Stimulated activated CD4-positive, alpha-beta T cell treated with anti-CD3 and anti-CD28 coated beads, Interleukin-1b, Interleukin-23, amount 100 ng/mL, for 48 hours (primary cell): ENCODE measurements around the gene PDGFC.
"Not testable (repeated sequence)": the region's sequence is repeated elsewhere in the genome, so short reads cannot be mapped to it uniquely, and the experiment has no call there.

ENCODE experiments used
- DNase-seq: peaks from one replicate; pipeline ENCODE4 v3.0.0-alpha.2; 2020

PDGFC gene

DNA sequence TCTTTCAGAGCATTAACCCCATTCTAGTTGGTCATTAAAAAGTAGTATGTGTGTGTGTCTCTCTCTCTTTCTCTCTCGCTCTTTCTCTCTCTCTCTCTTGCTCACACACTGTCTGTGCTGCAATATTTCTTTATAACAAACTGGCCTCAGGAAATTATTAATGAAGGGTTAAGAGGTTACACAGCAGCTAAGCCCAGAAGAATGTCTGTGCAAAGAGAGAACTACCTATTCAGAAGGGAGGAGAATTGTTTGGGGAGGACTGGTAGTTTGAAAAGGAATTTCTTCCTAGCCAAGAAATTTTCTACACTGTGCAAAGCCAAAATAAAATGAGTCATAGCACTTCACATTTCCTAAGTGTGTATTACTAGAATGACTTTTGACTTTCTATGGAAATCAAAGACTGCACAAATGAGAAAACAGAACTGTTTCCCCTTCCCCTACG, 22.2 kb downstream of the PDGFC start:
- DNase-seq, result no peak

DNA sequence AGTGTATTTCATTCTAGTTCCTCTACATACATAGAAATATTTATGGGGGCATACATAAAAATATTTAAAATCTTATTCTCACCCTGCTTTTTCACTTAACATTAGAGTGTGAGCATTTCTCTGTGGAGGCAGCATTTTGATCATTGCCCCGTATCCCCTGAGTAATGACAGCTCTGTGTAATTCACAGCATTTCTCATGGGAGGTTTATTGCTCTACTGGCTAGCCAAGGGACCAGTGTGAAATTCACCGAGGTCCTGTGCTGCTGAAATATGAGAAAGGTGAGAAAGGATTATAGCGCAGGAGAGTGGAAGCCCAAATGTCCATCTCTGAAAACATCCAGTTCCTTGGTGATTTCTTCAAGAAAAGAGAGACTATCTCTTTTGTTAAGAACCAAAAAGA, 22.9 kb downstream of the PDGFC start:
- DNase-seq, result no peak

DNA sequence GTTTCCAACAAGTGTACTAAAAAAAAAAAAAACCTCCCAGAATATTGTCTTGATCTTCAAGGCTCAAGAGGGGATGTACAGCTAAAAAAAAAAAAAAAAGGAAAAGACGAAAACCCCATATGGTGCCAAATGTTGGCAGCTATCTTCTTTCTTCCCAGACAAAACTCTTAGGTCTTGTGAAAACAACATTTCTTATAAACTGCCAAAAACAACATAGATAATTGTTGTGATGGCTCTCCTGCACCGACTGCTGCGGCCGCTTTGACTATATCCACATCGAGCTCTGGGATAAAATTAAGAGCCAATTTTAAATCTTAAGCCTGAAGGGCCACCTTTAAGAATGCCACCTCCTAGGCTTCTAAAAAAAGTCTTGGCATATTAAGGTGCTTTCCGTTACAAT, 23.5 kb downstream of the PDGFC start:
- no peak for DNase-seq

DNA sequence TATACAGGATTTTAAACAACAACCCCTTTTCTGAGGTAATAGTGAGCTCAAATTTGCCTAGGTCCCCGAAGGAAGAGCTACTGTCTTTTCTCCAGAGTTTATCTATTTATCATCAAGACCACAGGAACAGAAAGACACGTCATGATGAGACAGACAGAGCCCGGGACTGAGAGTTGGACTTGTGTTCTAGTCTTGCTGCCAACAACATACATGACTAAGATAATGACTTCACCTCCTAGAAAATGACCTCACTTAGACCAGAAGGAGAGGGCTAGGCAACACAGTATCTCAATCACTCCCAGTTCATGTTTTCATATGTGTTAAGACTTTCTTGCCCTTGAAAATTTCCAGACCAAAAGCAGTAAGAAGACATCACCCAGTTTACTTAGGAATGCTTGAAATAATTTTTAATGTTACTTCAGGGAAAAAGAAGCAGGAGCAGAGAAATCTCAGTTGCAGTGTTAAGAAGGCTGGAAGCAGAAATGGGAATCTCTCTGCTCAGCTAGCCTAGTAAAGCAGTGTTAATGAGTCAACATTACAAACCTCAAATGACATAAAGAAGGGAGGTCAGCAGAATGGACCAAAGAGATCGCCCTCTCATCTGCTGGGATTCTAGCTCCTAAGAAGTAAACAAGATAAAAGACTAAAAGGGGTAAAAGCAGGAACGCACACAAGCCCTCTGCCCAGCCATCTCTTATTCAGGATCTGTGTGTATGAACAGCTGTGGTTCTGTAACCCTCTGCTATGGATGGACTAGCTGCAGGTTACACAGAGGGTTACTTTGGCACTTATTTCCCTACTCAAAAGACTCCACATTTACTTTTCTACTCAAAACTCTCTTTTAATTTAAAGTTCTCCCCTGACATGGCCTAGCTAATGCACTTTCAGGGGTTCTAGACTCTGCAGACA, 24.8 kb downstream of the PDGFC start:
- DNase-seq, result no peak

DNA sequence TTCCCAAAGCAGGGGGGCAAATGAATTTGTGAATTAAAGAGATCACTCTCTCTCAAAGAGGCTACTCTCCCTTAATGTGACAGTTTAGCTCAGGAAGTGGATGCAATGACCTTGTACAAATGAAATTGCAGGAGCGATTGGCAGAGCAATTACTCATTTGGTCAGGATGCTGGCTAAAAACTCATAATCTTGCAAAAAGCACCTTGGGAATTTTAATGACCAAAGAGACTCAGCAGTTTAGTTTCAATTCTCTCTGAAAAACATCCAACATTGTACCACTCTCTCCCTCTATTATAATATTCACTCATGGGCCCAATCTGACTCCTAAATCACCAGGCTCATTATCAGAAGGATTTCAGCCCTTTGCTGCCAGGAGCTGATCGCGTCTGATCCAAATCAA, 26.1 kb downstream of the PDGFC start:
- no peak for DNase-seq

DNA sequence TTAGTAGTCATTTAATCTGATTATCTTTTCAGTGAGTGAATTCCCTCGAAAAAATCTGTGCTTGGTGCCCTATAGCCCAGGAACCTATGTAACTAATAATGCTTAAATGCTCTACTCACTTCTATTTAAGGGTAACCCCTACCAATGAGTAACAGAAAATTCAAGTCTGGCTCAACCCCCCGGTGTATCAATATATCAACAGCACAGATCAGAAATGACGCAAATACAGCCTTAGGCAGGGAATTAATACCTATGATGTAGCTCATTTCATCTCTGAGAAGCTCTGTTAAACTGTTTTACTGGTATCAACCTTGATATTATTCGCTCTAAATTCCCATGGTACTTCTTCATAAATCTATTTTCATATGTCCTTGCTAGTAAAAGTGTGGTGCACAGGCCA, 28.6 kb downstream of the PDGFC start:
- no peak for DNase-seq

DNA sequence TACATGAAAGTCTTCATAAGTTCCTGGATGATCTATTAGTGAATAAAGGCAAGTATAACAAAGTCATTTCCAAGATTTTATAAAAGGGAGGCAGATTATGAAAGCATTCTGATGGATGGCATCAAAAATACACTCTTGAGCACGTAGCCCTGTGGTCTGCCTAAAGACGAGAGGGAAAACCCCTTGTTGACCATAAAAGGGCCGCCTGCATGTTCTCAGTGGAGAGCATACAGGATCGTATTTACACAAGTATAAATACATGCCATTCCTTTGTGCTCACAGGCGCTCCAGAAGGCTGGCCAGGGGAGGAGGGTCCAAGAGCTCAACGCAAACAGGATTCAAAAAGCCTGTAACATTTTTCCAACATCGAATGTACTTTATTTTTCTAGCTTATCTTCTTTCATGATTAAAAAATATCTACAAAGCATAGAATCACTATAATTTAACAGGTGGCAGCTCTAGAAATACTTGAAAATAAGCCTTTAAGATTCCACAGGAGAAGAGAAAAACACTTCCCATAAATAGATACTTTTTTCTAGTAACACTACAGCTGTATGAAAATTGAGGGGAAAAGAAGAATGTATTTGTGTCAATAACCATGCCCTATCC, 29.6 kb downstream of the PDGFC start:
- DNase-seq, result no peak

DNA sequence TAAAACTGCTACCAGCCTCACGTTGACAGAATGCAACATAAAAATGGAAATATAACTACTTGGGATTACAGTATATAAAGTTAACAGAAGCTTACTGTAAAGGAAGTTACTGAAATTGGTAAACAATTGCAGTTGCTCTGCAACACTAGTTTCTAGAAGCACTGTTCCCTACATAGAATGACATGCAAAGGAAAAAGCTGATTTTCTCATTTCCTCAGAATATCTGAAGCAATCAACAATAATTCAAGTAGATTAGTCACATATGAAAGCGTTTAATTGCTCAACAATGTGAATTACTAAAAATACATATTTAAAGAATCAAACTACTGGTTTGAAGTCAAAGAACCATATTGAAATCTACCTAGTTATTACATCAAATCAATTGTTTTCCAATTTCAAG, 31.8 kb downstream of the PDGFC start:
- DNase-seq, result no peak

DNA sequence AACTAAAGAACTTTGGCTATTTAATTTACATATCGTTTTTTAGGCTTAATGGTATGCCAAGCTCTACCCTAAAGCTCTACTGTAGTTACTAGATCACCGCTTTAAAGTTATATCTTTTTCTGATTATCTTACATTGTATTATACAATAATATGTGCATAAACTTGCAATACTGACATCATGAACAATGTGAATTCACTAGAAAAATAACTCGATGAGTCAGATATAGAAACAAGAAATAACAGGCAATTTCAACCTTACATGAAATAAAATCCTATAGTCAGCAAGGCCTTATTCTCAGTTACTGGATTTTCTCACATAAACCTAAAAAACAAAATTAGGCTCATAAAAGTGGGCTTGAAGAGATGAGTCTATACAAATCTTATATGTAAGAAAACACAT, 32.5 kb downstream of the PDGFC start:
- no peak for DNase-seq

DNA sequence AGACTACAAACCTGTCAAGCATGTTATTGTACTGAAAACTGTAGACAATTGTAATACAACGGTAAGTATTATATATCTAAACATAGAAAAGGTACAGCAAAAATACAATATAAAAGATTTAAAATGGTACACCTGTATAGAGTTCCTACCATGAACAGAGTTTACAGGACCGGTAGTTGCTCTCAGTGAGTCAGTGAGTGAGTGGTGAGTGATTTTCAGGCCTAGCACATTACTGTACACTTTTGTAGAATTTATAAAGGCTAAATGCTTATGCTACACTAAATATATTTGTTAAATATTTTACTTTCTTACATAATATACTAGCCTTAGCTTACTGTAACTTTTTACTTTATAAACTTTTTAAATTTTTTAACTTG, 37.4 kb downstream of the PDGFC start:
- DNase-seq, result no peak

DNA sequence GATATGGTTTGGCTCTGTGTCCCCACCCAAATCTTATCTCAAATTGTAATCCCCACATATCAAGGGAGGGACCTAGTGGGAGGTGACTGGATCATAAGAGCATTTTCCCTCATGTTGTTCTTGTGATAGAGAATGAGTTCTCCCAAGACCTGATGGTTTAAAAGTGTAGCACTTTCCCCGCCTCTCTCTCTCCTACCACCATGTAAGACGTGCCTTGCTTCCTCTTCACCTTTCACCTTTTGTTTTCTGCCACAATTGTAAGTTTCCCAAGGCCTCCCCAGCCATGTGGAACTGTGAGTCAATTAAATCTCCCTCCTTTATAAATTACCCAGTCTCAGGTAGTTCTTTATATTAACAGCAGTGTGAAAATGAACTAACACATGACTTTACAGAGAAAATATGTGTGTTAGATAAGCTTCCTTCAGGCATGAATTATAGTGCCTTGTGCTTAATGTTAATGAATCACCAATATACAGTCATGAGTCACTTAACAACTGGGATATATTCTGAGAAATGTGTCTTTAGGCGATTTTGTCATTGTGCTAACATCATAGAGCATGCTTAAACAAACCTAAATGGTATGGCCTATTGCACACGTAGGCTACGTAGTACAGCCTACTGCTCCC, 37.9 kb downstream of the PDGFC start:
- no peak for DNase-seq

DNA sequence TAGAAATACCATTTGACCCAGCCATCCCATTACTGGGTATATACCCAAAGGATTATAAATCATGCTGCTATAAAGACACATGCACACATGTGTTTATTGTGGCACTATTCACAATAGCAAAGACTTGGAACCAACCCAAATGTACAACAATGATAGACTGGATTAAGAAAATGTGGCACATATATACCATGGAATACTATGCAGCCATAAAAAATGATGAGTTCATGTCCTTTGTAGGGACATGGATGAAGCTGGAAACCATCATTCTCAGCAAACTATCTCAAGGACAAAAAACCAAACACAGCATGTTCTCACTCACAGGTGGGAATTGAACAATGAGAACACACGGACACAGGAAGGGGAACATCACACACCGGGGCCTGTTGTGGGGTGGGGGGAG, 39.2 kb downstream of the PDGFC start:
- DNase-seq, result not testable (repeated sequence)

DNA sequence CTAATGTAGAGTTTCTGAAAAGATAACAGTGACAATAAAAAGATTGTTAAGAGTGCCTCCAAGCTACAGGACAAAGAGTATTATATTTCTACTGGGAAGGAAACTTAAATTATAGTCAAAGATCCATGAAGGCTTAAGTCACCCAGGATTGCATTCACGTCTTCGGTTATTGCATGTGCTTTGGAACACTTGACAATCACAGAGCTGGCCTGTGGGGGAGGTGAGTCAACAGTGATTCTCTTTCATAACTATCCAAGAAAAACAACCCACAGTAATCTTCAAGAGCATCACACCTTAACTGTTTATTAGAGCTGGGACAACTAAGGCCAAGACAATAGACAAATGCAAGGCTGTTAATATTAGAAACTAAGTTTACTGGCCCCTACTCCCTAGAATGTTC, 40.3 kb downstream of the PDGFC start:
- DNase-seq, result no peak

DNA sequence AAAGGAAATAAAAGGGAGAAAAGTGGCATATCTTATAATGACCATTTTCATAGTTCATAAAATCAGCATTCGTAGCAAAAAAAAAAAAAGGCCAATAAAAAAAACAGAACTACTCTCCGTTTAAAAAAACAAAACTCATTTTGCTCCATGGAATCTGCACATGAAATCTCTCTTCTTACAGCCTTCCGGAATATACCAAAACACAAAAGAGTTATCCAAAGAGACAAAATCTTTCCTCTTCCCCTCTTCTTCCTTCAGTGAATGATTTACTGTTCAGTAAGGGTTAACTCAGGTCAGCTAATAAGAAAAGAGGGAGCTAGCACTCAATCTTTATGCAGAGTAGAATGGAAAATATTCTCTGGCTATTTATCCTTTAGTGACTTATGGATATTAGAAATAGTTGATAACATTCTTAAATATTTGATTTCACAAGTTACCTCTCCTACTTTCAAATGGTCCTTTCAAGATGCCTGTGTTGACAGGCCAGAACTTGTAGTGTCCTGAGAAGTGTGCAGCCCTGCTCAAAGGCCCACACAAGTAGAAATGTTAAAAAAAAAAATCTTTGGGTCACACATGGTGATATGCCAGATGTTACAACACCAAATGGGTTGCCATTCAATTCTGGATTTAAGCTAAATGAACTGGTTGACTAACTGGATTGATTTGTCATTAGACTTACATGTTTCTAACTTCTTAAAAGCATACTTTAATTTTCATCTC, 42.1 kb downstream of the PDGFC start:
- DNase-seq, result no peak

DNA sequence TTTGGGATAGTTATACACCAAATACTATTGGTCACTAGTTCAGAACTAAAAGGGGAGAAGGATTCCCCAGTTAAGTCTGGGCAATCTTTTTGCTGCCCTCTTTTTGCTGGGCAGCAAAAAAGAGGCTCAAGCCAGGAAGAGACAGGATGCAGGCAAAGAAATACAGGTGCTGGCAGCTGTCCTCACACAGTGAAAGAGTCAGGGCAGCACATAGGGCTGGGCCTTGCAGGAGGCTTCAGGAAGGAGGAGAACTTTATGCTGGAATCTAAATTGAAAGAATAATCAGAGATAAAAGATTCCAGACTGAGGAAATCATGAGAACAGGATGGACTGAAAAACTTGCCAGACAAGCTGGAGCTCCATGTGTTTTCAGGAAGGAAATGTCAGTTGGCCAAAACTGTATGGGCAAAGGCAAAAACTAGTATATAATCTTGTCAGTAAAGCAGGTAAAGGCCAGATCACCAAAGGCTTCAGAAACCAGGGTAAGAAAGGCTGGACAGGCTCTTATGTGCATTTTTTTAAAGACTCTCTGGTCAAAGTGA, 46.8 kb downstream of the PDGFC start:
- DNase-seq, result no peak

DNA sequence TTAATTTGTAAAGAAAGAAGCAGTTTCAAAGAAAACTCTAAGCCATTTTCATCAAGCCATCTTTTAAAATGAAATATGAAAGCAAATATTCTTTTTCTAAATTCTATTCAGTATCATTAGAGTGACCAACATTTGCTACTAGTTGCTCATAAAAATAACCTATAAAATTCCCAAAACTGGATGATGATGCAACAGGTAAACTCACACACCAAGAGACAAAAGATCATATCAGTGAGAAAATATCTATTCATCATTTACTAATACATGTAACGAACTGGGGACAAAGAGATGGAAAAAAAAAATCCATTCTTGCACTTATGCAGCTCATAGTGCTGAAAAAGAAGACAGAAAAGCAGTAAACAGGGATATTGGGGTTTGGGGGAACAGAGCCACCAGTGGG, 48.1 kb downstream of the PDGFC start:
- no peak for DNase-seq

DNA sequence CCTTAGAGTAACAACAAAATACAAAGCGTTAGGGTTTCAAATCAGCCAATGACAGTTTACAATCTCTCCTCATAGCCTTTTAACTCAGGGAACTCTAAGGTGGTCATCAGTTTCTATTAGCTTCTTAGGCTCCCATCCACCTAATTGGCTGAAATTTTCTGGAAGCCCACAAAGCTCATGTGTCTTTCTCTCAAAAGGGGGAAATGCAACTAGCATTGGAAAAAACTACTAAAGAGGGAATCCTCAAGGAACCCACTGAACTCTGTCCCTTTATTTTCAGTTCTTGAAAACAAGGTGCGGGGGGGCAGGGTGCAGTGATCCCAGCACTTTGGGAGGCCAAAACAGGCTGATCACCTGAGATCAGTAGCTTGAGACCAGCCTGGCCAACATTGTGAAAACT, 56.4 kb downstream of the PDGFC start:
- DNase-seq, result no peak

DNA sequence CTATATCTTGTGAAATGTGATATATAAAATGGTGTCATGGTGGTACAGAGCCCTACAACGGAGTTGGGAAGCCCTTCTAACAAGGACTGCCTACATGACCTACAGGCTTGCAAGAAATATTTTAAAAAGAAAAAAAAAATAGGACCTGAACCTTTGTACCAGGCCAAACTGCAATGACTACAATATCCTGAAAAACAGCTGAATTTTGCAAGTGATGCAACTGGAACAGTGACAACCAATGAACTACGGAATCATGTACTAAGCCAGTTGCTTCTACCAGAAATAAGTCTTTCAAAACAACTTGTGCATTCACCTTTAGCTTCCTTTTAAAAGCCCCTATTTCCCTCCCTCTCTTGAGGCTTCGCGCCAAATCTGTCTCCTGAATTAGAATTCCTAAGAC, 58.4 kb downstream of the PDGFC start:
- no peak for DNase-seq

DNA sequence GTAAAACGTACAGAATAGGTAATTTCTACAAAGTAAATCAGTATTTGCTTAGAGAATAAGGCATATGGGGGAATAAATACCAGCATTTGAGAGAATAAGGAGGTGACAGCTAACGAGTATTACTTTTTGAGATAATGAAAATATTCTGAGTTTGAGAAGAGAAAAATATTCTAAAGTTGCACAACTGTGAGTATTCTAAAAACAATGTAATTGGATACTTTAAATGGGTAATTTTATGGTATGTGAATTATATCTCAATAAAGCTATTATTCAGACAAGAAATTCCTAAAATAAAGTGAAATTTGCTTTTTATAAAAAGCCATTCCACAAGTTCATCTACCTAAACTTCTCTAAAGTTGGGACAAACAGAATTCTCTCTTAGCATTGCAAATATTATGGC, 62.6 kb downstream of the PDGFC start:
- DNase-seq, result no peak

DNA sequence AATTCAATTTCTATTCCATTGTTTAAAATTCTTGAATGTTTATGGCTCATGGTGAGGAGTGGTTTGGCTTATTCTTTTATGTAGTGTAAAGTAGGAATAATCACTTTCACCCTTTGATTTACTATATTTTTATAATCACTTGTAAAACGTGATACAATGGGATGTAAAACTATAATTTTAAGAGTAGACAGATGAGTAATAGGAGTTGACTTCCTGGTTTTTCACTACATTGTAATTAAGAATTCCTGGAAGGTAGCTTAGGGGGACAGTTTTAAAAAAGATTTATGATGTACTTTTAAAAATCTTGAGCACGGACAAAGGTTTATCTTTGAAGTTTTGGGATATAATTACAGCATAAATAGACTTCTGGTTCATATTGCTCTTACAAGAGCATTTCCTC, 65.3 kb downstream of the PDGFC start:
- DNase-seq, result no peak

DNA sequence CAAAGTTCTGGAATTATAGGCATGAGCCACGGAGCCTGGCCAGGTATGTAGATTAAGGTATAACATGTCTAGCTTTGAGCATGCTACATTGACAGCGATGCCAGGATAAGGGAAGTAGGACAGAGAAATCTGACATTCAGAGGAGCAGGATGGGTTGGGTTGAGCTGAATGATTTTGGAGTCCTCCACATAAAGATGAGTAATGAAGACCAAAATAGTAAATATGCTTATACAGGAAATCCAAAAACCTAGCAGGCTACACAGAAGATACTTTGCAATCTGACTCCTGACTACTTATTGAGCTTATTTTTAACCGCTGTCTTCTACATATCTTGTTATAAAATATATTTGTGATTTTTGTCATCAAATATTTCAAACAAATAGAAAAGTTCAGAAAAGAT, 69.7 kb downstream of the PDGFC start:
- no peak for DNase-seq

DNA sequence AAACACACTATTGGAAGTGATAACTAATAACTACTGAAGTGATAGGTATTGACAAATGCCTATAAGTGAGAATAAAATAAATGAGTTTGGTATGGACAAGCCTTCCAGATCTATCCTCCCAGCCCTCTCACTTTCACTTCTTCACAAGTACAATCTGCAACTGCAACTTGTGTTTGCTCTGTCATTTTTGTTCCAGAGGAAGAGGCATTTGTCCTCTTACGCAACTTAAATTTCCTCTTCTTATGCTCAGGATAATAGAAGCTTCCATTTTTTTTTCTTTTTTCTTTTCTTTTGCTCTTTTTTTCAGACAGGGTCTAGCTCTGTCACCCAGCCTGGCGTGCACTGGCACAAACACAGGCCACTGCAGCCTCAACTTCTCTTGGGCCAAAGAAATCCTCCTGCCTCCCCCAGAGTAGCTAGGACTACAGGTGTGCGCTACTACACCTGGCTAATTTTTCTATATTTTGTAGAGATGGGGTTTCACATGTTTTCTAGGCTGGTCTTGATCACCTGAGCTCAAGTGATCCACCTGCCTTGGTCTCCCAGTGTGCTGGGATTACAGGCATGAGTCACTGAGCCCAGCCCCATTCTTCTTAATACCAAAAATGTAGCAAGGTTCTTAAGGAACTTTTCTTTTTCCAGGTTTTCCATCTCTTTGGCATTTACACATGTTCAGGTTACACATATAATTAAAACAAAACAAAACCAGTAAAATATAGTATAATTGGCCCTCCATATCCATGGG, 73.1 kb downstream of the PDGFC start:
- DNase-seq, result no peak

DNA sequence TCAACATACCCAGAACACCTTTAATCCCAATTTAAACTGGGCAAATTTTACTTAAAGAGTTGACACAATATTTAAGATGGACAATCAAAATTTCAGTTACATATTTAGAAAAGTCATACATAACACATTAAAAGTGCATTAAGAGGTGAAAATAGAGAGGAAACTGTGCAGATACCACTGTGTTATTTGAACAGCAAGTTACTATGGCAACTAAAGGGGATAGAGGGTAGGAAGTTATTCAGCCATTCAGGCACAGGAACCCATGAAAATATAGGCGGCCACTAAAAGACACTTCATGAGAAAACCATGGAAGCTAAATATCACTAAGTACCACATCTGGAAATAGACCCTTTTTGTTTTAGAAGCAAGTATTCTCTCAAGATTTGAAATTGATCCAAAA, 75.1 kb downstream of the PDGFC start:
- DNase-seq, result no peak
